Measurements from ENCODE around the gene ZNF35. TPM values are rescaled to one million over a fixed set of nuclear protein-coding genes. Genes with fewer than 3 reads are reported as not detected.
A peak's percentile ranks its signal among the peaks of the same experiment; 100 is the strongest.
"Not testable (repeated sequence)": the region's sequence is repeated elsewhere in the genome, so short reads cannot be mapped to it uniquely, and the experiment has no call there.

ZNF35 gene
- 26.4 and 28.0 TPM in 2 replicates for total RNA-seq

DNA sequence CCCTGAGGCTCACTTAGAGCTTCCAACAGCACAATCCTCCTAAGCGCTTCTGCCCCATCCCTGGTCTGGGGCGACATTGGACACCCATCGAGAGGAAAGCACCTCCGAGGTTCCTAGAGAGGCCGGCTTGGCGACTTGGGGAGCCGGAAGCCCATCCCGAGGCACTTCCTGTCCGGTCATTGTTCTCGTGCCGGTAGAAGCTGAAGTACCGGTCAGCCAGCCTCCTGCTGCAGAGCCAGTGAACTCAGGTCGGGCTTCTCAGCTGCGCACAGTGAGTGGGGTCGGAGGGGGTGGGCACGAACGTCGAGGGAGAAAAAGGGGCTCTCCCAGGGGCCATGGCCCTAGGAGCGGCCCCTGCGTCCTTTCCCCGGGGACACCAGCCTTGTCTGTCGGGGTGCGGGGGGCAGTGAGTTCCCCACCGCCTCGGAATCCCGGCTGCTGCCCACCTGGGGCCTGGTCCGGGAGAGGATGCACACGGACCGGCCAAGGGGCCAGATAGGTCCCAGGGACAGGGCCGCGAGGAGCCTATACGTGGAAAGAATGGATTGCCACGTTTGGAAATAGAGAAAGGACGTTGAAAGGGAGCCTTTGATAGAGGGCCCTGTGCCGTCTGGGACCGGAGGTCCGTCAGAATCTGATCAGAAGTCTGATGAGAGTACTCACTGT lies at the start of gene ZNF35:
Gene ZNF35, plus strand, starts transcription at position 169 of the 666 bp plus-strand sequence. CDS start 2,336 bp downstream, outside the sequence.
- peak; percentile 78 for DNase-seq (ENCODE audit: low read depth)

DNA sequence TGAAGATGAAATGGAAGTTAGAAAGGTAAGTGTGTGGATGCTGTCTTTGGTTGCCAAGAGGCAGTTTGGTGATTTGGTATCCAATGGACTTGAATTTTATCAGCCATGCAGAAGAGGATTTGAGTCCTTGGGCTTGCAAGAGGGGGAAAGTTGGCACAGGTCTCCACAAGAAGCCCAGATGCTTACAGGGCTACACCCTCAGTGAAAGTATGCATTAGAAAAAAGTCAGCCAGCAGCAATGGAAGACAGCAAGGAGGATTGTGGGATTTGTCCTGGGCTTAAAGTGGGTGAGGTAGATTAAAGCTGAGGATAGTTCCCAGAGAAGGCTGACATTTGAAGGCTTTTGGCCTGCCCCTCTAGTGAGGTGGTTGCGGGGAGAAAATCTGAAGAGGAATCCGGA lies 46.8 kb upstream of the ZNF35 start:
- DNase-seq (ENCODE audit: low read depth): no peak

DNA sequence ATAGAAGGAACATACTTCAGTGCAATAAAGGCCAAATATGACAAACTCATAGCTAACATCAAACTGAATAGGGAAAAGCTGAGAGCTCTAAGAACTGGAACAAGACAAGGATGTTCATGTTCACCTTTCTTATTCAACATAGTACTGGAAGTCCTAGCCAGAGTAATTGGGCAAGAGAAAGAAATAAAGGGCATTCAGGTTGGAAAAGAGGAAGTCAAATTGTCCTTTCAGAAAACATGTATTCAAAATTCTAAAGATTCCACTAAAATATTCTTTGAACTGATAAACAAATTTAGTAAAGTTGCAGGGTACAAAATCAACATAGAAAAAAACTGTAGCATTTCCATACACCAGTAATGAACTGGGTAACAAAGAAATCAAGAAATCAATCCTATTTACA lies 35.9 kb upstream of the ZNF35 start:
- no peak for DNase-seq (ENCODE audit: low read depth)

DNA sequence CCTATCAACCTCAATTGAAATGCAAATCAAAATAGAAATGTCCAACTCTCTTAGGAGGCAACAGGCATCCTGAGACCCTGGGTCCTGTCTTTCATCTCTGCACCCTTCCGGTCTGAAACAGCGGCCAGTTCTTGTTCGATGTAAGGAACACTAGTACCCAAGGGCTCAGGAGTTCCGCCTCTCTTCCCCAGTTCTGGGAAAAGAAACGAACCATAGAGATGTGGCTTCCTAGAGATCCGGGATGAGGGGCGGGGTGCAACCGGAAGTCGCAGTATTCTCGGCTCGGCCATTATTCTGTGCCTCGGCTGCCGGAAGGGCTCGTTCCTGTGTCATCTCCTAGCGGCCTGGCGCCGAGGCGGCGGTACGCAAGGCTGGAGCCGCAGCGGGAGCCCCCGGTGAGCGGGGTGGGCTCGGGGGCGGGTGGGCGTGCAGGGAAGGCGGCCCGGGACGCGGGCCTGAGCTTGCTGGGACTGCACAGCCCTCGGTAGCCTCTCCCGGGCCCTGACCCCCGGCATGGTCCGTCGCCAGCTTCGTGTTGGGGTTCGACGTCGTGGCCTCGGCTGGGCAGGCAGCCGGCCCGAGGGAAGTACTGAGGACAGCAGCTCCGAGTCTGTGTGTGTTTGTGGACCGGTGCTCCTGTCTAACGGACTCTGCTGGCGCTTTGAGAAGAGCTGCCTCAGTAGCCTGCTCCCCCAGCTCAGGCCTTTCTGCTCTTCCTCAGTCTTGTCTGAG lies 23.6 kb upstream of the ZNF35 start, which contains the start of gene ZNF197:
Gene ZNF197, plus strand, starts transcription at position 288 of the 732 bp plus-strand sequence. CDS start 4,119 bp downstream, outside the sequence.
- DNase-seq (ENCODE audit: low read depth): peak; percentile 84

- no peak for DNase-seq (ENCODE audit: low read depth)
Observed at GRCh38 chr3:44628716-44629115, 19.8 kb upstream of the ZNF35 start.

DNA sequence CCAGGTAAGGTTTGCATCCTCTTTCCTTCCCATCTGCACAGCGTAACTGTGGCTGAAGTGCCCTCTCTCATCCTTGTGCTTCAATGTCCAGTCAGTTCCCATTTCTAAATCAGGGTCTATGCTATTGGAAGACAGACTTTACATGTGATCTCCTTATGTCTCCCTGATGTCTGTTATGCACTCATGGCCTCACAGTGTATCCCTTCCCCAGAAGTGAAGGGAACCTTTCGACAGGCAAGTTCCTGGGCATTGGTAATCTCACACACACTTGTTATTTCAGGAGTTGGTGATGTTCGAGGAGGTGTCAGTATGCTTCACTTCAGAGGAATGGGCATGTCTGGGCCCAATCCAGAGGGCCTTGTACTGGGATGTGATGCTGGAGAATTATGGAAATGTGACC lies 16.3 kb upstream of the ZNF35 start:
- DNase-seq (ENCODE audit: low read depth): no peak

- DNase-seq (ENCODE audit: low read depth): no peak
Observed at GRCh38 chr3:44642337-44642736, 6.2 kb upstream of the ZNF35 start.

- DNase-seq (ENCODE audit: low read depth): no peak
Observed at GRCh38 chr3:44643024-44643423, 5.5 kb upstream of the ZNF35 start.

DNA sequence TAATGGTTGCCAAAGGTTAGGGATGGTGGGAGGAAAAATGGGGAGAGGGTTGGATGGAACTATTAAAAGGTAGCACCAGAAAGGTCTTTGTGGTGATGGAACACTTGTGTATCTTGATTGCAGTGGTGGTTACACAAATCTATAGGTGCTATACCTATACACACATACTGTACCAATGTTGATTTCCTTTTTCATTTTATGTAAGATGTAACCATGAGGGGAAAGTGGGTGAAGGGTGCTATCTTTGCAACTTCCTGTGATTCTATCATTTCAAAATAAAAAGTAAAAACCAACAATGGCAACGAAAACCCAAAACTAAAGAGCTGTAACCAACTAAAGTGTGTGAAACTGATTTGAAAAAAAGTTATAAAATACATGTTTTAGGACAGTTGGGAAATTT lies 761 bp upstream of the ZNF35 start:
- no peak for DNase-seq (ENCODE audit: low read depth)

- no peak for DNase-seq (ENCODE audit: low read depth)
Observed at GRCh38 chr3:44649709-44650108, 1.2 kb downstream of the ZNF35 start.

GRCh38 chr3:44654039-44654438 lies 5.5 kb downstream of the ZNF35 start:
- no peak for DNase-seq (ENCODE audit: low read depth)

DNA sequence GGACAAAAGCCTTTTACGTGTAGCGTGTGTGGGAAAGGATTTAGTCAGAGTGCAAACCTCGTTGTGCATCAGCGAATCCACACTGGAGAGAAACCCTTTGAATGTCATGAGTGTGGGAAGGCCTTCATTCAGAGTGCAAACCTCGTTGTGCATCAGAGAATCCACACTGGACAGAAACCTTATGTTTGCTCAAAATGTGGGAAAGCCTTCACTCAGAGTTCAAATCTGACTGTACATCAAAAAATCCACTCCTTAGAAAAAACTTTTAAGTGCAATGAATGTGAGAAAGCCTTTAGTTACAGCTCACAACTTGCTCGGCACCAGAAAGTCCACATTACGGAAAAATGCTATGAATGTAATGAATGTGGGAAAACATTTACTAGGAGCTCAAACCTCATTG lies 10.5 kb downstream of the ZNF35 start:
- DNase-seq (ENCODE audit: low read depth): no peak

DNA sequence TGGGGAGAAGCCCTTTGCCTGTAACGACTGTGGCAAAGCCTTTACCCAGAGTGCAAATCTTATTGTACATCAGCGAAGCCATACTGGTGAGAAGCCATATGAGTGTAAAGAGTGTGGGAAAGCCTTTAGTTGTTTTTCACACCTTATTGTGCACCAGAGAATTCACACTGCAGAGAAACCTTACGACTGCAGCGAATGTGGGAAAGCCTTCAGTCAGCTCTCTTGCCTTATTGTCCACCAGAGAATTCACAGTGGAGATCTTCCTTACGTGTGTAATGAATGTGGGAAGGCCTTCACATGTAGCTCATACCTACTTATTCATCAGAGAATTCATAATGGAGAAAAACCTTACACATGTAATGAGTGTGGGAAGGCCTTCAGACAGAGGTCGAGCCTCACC lies 10.9 kb downstream of the ZNF35 start:
- DNase-seq (ENCODE audit: low read depth): no peak

DNA sequence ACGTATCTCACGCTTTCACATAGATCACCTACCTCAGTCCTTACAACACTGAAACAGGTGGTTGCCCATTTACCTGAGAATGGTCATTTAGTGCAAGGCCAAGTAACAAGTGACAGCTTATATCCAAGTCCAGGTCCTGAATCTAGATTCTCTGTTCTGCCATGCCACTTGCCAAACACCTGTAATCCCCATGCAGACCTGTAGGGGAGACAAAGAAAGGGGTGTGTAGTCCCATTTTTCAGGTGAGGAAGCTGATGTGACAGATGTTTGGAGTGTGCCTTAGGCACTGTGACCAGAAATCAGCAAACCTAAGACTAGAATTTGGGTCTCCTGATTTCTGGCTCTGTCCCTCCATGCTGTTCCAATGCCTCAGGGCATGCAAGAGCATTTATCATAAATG lies 12.7 kb downstream of the ZNF35 start:
- no peak for DNase-seq (ENCODE audit: low read depth)

- no peak for DNase-seq (ENCODE audit: low read depth)
Observed at GRCh38 chr3:44665173-44665572, 16.6 kb downstream of the ZNF35 start.

GRCh38 chr3:44666346-44666745 lies 17.8 kb downstream of the ZNF35 start:
- no peak for DNase-seq (ENCODE audit: low read depth)

- no peak for DNase-seq (ENCODE audit: low read depth)
Observed at GRCh38 chr3:44669760-44670159, 21.2 kb downstream of the ZNF35 start.

- DNase-seq (ENCODE audit: low read depth): not testable (repeated sequence)
Observed at GRCh38 chr3:44673466-44673865, 24.9 kb downstream of the ZNF35 start.

DNA sequence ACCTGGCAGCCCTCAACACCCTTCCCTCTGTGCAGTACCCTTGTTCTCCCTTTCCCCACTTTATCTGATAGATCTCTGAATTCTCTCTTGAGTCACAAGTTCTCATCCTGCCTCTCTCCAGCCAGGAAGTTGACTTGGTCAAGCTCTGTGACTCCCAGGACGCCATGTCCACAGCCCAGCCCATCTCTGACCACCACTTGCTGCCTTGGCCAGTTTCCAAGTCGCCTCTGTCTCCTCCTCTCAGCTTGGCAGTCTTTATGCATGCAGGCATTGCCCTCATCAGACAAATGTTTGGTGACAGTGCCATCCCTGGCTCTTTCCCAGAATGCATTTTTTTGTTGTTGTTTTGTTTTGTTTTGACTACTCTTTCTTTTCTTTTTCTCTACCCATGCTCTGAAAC lies 25.7 kb downstream of the ZNF35 start:
- no peak for DNase-seq (ENCODE audit: low read depth)

DNA sequence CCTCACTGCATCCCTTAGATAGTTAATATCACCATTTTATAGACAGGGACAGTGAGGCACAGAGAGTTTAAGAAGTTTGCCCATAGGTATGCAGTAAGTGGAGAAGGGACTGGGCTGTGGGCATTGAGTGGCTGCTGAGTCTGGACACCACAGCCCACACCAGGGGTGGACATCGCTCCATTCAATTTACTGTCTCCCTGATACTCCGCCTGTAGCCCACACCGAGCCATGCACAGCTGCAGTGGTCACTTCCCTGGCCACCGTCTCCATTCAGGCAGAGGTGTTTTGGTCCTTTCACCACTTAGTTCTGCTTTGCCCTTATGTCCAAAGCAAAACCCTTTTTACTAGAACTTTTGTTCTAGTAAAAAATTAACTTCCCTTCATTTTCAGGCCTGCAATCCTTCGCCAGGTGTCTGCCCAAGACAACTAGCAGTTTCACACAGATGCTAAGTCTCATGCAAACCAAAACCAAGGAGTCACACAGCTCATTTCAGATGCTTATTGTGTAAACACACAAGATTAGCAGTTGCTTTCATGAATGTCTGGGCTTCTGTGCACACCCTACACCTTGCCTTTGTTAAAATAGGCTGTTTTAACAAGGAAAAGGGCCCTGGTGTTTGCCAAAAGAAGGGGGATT lies 30.1 kb downstream of the ZNF35 start:
- no peak for DNase-seq (ENCODE audit: low read depth)

DNA sequence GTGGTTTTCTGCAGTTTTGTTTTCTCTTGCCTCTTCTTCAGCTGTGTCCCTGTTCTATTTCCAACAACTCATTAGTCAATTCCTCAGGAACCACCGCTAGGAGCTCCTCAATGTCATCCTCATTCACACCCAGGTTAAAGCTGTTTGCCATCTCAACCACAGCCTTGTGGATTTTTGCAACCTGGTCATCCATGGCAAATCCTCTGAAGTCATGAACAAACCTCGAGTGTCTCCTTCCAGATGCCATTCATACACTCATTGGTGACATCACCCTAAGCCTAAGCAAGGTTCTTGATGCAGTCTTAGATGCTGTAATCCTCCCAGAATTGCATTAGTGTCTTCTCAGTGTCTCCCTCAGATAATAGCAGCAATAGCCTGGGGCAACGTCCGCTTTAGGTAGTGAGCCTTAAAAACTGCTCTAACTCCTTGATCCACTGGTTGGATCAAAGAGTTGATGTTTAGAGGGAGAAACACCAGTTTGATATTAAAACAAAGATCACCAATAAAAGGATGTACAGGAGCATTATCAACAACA lies 32.5 kb downstream of the ZNF35 start:
- DNase-seq (ENCODE audit: low read depth): no peak

GRCh38 chr3:44682182-44682896 lies 33.8 kb downstream of the ZNF35 start:
- DNase-seq (ENCODE audit: low read depth): peak; percentile 11
